SK-N-MC (cell line): ENCODE measurements around the gene RFX3.

ENCODE experiments used
- EZH2 ChIP-seq: fragments of 200-600 bp; sonication (generic); IDR thresholded peaks from one replicate; pipeline ENCODE4 v1.6.1; 2017; ENCODE audit warnings: antibody characterized with exemption
- POLR2AphosphoS5 ChIP-seq: IDR thresholded peaks from 2 replicates; pipeline ENCODE4 v1.6.1; 2012; ENCODE audit warnings: mild to moderate bottlenecking, low read depth, low read length, borderline replicate concordance

DNA sequence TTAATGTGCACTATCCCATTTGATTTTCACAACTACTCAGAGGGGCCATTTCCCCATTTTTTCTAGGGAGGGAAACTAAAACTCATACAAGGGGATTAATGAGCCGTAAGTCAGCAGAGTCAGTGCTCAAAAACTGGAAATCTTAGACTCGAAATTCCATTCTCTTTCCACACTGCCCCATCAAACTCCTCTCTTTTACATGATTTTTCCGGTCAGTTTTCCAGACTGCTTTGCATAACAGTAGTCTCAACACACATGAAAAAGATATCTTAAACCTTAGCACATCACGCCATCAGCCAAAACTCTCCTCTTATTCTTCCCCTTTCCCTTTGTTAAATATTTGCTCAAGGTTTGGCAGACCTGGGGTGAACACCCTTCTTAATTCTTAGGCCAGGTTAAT lies 332.0 kb downstream of the RFX3 start:
- TF ChIP-seq EZH2 (no peak), POLR2AphosphoS5 (no peak)
